HEK293 (cell line): ENCODE measurements around the gene ZSCAN30.
A peak's percentile ranks its signal among the peaks of the same experiment; 100 is the strongest.

Experiments
- BCL11A ChIP-seq: fragments of 450-650 bp; formaldehyde crosslinking; IDR thresholded peaks from 2 replicates; pipeline ENCODE4 v1.5.1; 2016; ENCODE audit warnings: low read depth, missing biosample characterization, missing genetic modification characterization
- FEZF1 ChIP-seq: fragments of 450-650 bp; formaldehyde crosslinking; IDR thresholded peaks from 2 replicates; pipeline ENCODE4 v1.5.1; 2016; ENCODE audit warnings: missing biosample characterization, missing genetic modification characterization
- GLIS1 ChIP-seq: fragments of 450-650 bp; formaldehyde crosslinking; IDR thresholded peaks from 2 replicates; pipeline ENCODE4 v1.5.1; 2016; ENCODE audit warnings: missing biosample characterization, missing genetic modification characterization
- INSM2 ChIP-seq: fragments of 450-650 bp; formaldehyde crosslinking; IDR thresholded peaks from 2 replicates; pipeline ENCODE4 v1.5.1; 2016; ENCODE audit warnings: missing biosample characterization, missing genetic modification characterization
- KLF16 ChIP-seq: fragments of 450-650 bp; formaldehyde crosslinking; IDR thresholded peaks from 2 replicates; pipeline ENCODE4 v1.5.1; 2017; ENCODE audit warnings: missing biosample characterization, missing genetic modification characterization
- MZF1 ChIP-seq: fragments of 450-650 bp; formaldehyde crosslinking; IDR thresholded peaks from 2 replicates; pipeline ENCODE4 v1.5.1; 2017; ENCODE audit warnings: missing biosample characterization, missing genetic modification characterization, borderline replicate concordance
- PRDM2 ChIP-seq: fragments of 450-650 bp; formaldehyde crosslinking; IDR thresholded peaks from 2 replicates; pipeline ENCODE4 v1.5.1; 2016; ENCODE audit warnings: missing biosample characterization, missing genetic modification characterization, borderline replicate concordance
- PRDM6 ChIP-seq: fragments of 450-650 bp; formaldehyde crosslinking; IDR thresholded peaks from 2 replicates; pipeline ENCODE4 v1.5.1; 2017; ENCODE audit warnings: missing biosample characterization, missing genetic modification characterization
- SALL2 ChIP-seq: fragments of 450-650 bp; formaldehyde crosslinking; IDR thresholded peaks from 2 replicates; pipeline ENCODE4 v1.5.0; 2017; ENCODE audit warnings: missing biosample characterization, mild to moderate bottlenecking, missing genetic modification characterization, borderline replicate concordance
- SCRT1 ChIP-seq: fragments of 450-650 bp; formaldehyde crosslinking; IDR thresholded peaks from 2 replicates; pipeline ENCODE4 v1.5.1; 2016; ENCODE audit warnings: missing biosample characterization, missing genetic modification characterization, borderline replicate concordance
- YY2 ChIP-seq: fragments of 450-650 bp; formaldehyde crosslinking; IDR thresholded peaks from 2 replicates; pipeline ENCODE4 v1.5.1; 2016; ENCODE audit warnings: missing biosample characterization, missing genetic modification characterization
- ZBTB11 ChIP-seq: fragments of 450-650 bp; formaldehyde crosslinking; conservative IDR thresholded peaks from 2 replicates; pipeline ENCODE4 v1.5.1; 2016; ENCODE audit warnings: low read depth, missing biosample characterization, missing genetic modification characterization
- ZBTB7A ChIP-seq: fragments of 450-650 bp; formaldehyde crosslinking; IDR thresholded peaks from 2 replicates; pipeline ENCODE4 v1.5.1; 2016; ENCODE audit warnings: low read depth, missing biosample characterization, missing genetic modification characterization
- ZNF16 ChIP-seq: fragments of 450-650 bp; formaldehyde crosslinking; IDR thresholded peaks from 2 replicates; pipeline ENCODE4 v1.5.1; 2016; ENCODE audit warnings: low read depth, missing biosample characterization, missing genetic modification characterization
- ZNF248 ChIP-seq: fragments of 450-650 bp; formaldehyde crosslinking; IDR thresholded peaks from 2 replicates; pipeline ENCODE4 v1.5.1; 2017; ENCODE audit warnings: missing biosample characterization, missing genetic modification characterization
- ZNF266 ChIP-seq: fragments of 450-650 bp; formaldehyde crosslinking; IDR thresholded peaks from 2 replicates; pipeline ENCODE4 v1.5.1; 2016; ENCODE audit warnings: missing biosample characterization, missing genetic modification characterization, low read depth
- ZNF394 ChIP-seq: fragments of 450-650 bp; formaldehyde crosslinking; IDR thresholded peaks from 2 replicates; pipeline ENCODE4 v1.5.1; 2016; ENCODE audit warnings: missing biosample characterization, missing genetic modification characterization, mild to moderate bottlenecking, moderate library complexity, borderline replicate concordance
- ZNF423 ChIP-seq: fragments of 450-650 bp; formaldehyde crosslinking; IDR thresholded peaks from 2 replicates; pipeline ENCODE4 v1.5.1; 2016; ENCODE audit warnings: missing biosample characterization, missing genetic modification characterization
- ZNF433 ChIP-seq: fragments of 450-650 bp; formaldehyde crosslinking; IDR thresholded peaks from 2 replicates; pipeline ENCODE4 v1.5.1; 2016; ENCODE audit warnings: missing biosample characterization, missing genetic modification characterization, low read depth
- ZNF473 ChIP-seq: fragments of 450-650 bp; formaldehyde crosslinking; IDR thresholded peaks from 2 replicates; pipeline ENCODE4 v1.5.1; 2017; ENCODE audit warnings: missing biosample characterization, missing genetic modification characterization
- ZNF488 ChIP-seq: fragments of 450-650 bp; formaldehyde crosslinking; IDR thresholded peaks from 2 replicates; pipeline ENCODE4 v1.5.1; 2016; ENCODE audit warnings: missing biosample characterization, missing genetic modification characterization
- ZNF596 ChIP-seq: fragments of 450-650 bp; IDR thresholded peaks from 2 replicates; pipeline ENCODE4 v1.5.0; 2018; ENCODE audit warnings: missing biosample characterization, mild to moderate bottlenecking, missing genetic modification characterization, moderate library complexity
- ZNF624 ChIP-seq: fragments of 450-650 bp; formaldehyde crosslinking; IDR thresholded peaks from 2 replicates; pipeline ENCODE4 v1.5.1; 2017; ENCODE audit warnings: missing biosample characterization, missing genetic modification characterization
- ZNF664 ChIP-seq: fragments of 450-650 bp; formaldehyde crosslinking; IDR thresholded peaks from 2 replicates; pipeline ENCODE4 v1.5.1; 2016; ENCODE audit warnings: missing biosample characterization, missing genetic modification characterization
- ZNF670 ChIP-seq: fragments of 450-650 bp; formaldehyde crosslinking; IDR thresholded peaks from 2 replicates; pipeline ENCODE4 v1.5.1; 2016; ENCODE audit warnings: missing biosample characterization, missing genetic modification characterization, low read depth
- ZNF837 ChIP-seq: fragments of 450-650 bp; formaldehyde crosslinking; IDR thresholded peaks from 2 replicates; pipeline ENCODE4 v1.5.1; 2016; ENCODE audit warnings: missing biosample characterization, missing genetic modification characterization
- ZXDB ChIP-seq: fragments of 450-650 bp; formaldehyde crosslinking; IDR thresholded peaks from 2 replicates; pipeline ENCODE4 v1.5.1; 2016; ENCODE audit warnings: missing biosample characterization, missing genetic modification characterization

The ZSCAN30 gene

GRCh38 chr18:35290094-35290735 is at the start of gene ZSCAN30 (continued):
- TF ChIP-seq PRDM2 (tag by site-specific recombination) (no peak), ZNF624 (tag by site-specific recombination) (no peak), ZNF670 (tag by site-specific recombination) (no peak), BCL11A (tag by site-specific recombination) (no peak), ZXDB (tag by site-specific recombination) (peak; percentile 97), YY2 (tag by site-specific recombination) (peak; percentile 87), KLF16 (tag by site-specific recombination) (peak; percentile 89), ZNF248 (tag by site-specific recombination) (no peak), ZNF664 (tag by site-specific recombination) (peak; percentile 58; the same call in 1 of the 2 replicates), ZNF473 (tag by site-specific recombination) (no peak), ZBTB7A (tag by site-specific recombination) (no peak), ZBTB11 (tag by site-specific recombination) (peak; percentile 82), ZNF423 (tag by site-specific recombination) (no peak), SALL2 (tag by site-specific recombination) (no peak), FEZF1 (tag by site-specific recombination) (peak; percentile 29; the same call in 1 of the 2 replicates), ZNF266 (tag by site-specific recombination) (no peak), ZNF837 (tag by site-specific recombination) (no peak), ZNF596 (no peak), GLIS1 (tag by site-specific recombination) (no peak), ZNF488 (tag by site-specific recombination) (no peak), ZNF433 (no peak), ZNF16 (tag by site-specific recombination) (no peak), ZNF394 (tag by site-specific recombination) (peak; percentile 73), INSM2 (tag by site-specific recombination) (peak; percentile 86), PRDM6 (tag by site-specific recombination) (no peak), MZF1 (tag by site-specific recombination) (no peak; the same call in 1 of the 2 replicates), SCRT1 (tag by site-specific recombination) (no peak)
